GM18867 (cell line): ENCODE data around the gene PHF12.

Experiments
- ATAC-seq: cut with Tn5 transposase; IDR thresholded peaks from one replicate; pipeline ENCODE4 v1.9.1; 2021; ENCODE audit warnings: mild to moderate bottlenecking, moderate library complexity; ENCODE audit not compliant: unreplicated experiment

The PHF12 gene

DNA sequence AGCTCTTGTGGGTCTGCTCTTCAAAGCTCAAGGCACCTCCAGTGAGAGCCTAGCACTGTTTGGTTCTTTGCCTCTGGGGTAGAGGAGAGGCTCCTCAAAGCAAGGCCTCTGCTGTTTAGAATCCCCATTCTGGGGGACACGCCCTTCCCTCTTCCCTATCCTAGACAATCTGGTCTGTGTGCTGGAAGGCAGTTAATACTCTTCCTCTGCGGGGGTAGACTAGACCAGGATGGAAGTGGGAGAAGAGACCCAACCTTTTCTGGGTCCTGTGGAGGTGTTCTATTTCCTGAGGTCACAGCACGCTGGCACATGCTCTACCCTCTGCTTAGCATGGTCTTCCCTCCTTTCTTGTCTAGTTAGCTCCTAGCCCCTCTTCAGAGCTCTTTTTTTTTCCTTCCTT is 88.8 kb downstream of the PHF12 start:
- no peak for ATAC-seq

- no peak for ATAC-seq
Observed at GRCh38 chr17:28861393-28862203, 89.7 kb downstream of the PHF12 start.

DNA sequence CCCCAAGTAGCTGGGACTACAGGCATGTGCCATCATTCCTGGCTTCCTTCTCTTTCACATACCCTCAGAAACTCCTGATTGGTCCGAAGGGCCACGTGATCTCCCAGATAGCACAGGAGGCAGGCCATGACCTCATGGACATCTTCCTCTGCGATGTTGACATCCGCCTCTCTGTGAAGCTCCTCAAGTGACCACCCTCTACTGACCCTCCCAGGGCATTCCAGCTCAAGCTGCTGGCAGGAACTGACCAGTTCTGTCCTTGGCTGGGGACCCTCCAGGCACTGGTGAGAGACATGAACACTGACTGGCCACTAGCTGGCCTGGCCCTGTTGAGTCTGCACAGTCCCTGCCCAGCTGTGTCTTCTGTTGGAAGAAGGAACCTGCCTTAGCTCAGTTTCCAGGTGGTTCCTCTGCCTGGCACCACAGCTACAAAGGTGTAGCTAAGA is 90.9 kb downstream of the PHF12 start:
- no peak for ATAC-seq

DNA sequence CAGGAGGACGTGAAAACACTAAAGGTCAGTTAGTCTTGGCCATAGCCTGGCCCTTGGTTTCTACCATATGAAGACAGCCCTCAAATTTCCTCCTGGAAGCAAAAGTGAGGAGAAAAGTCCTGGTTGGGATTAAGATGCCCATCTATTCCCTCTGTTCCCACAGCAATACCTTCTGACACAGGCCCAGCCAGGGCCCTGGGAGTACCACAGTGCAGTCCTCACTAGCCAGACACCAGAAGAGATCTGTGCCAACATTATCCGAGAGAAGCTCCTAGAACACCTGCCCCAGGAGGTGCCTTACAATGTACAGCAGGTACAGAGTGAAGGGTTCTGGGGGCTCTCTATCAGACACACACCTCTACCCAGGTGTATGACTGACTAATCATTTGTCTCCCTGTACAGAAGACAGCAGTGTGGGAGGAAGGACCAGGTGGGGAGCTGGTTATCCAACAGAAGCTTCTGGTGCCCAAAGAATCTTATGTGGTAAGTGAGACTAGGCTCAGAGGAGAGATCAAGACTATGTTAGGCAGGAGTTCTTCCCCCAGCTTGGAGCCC is 92.4 kb downstream of the PHF12 start:
- no peak for ATAC-seq

DNA sequence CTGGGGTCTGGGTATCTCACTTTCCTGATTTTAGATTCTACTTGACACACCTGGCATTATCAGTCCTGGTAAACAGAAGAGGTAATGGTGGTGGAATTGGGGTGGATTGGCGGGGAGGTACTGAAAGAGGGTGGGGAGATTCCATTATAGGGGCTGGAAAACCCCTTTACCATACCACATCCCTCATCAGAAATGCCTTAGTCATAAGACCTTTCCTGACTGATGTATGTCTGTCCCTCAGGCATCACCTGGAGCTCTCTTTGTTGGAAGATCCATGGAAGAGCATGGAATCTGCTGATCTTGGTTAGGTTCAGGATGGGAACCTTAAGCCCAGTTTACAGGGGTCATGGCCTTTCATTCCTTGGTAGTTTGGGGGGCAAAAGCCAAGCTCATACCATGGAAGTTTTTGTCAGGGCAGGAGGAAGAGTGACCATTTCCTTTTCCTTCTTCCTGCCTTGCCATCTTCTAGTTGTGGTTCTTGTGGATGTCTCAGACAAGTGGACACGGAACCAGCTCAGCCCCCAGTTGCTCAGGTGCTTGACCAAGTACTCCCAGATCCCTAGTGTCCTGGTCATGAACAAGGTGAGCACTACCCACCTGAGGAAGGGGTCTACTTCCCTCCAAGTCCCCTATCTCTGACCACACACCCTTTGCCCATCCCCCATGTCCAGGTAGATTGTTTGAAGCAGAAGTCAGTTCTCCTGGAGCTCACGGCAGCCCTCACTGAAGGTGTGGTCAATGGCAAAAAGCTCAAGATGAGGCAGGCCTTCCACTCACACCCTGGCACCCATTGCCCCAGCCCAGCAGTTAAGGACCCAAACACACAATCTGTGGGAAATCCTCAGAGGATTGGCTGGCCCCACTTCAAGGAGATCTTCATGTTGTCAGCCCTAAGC is 93.2 kb downstream of the PHF12 start:
- no peak for ATAC-seq

- no peak for ATAC-seq
Observed at GRCh38 chr17:28856028-28856574, 95.2 kb downstream of the PHF12 start.

DNA sequence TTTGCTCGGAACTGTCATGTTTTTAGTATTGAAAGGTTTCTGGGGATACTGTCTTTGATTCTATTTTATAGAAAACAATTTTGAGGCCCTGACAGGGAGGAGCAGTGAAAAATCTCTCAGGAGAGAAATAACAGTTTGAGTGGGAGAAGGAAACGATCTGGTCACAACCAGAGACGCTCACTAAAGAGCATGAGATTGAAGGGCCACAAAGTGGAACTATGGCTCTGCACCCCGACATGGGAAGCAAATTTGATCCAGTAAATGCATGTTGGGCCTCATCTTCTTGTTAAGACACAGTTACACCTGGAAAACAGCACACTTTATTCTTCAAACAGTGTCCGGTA is 96.0 kb downstream of the PHF12 start:
- no peak for ATAC-seq
